Measurements from ENCODE around the gene SLC25A29.
A peak's percentile ranks its signal among the peaks of the same experiment; 100 is the strongest.
"Not testable (repeated sequence)": the region's sequence is repeated elsewhere in the genome, so short reads cannot be mapped to it uniquely, and the experiment has no call there.

SLC25A29 gene

GRCh38 chr14:100330388-100330931, 24.2 kb upstream of the SLC25A29 start:
- no peak for DNase-seq

- DNase-seq, result no peak
Observed at GRCh38 chr14:100330007-100330344, 23.7 kb upstream of the SLC25A29 start.

- no peak for DNase-seq
Observed at GRCh38 chr14:100329233-100330006, 23.2 kb upstream of the SLC25A29 start.

GRCh38 chr14:100328495-100329163, 22.4 kb upstream of the SLC25A29 start:
- no peak for DNase-seq

- DNase-seq, result no peak
Observed at GRCh38 chr14:100327128-100327527, 20.9 kb upstream of the SLC25A29 start.

GRCh38 chr14:100325958-100326357, 19.7 kb upstream of the SLC25A29 start:
- no peak for DNase-seq

GRCh38 chr14:100325231-100325632, 19.0 kb upstream of the SLC25A29 start:
- DNase-seq, result no peak

- no peak for DNase-seq
Observed at GRCh38 chr14:100323942-100324307, 17.7 kb upstream of the SLC25A29 start.

GRCh38 chr14:100323121-100323941, 17.1 kb upstream of the SLC25A29 start, which contains the start of gene SLC25A47:
TSS of gene SLC25A47 (plus strand) at chr14:100323339. CDS start at chr14:100323415, 76 bp downstream.
- no peak for DNase-seq

GRCh38 chr14:100322138-100322957, 16.1 kb upstream of the SLC25A29 start:
- DNase-seq, result no peak

- no peak for DNase-seq
Observed at GRCh38 chr14:100321473-100322137, 15.4 kb upstream of the SLC25A29 start.

GRCh38 chr14:100320157-100320856, 14.1 kb upstream of the SLC25A29 start:
- DNase-seq, result no peak

- peak; percentile 55 for DNase-seq
Observed at GRCh38 chr14:100317912-100318808, 11.9 kb upstream of the SLC25A29 start.

GRCh38 chr14:100317389-100317788, 11.1 kb upstream of the SLC25A29 start:
- no peak for DNase-seq

- DNase-seq, result no peak
Observed at GRCh38 chr14:100314724-100315123, 8.5 kb upstream of the SLC25A29 start.

- no peak for DNase-seq
Observed at GRCh38 chr14:100313464-100314230, 7.4 kb upstream of the SLC25A29 start.

GRCh38 chr14:100312877-100313400, 6.7 kb upstream of the SLC25A29 start:
- no peak for DNase-seq

GRCh38 chr14:100312110-100312876, 6.0 kb upstream of the SLC25A29 start:
- DNase-seq, result not testable (repeated sequence)
